Psoas muscle (tissue), 8 donors: ENCODE measurements around the gene TYW5. TPM values are rescaled to one million over a fixed set of nuclear protein-coding genes. Genes with fewer than 3 reads are reported as not detected.

ENCODE experiments used
- ATAC-seq, 4 donors: fragments of 200-7000 bp; cut with Tn5 transposase; one replicate each; pipeline ENCODE4 v1.9.1; 2020; ENCODE audit warnings: moderate library complexity in 3 of 4, mild to moderate bottlenecking in 2 of 4
- DNase-seq, 2 donors: peaks; one replicate each; pipeline ENCODE4 v3.0.0-alpha.2; 2020
- H3K27ac ChIP-seq: fragments of 200-600 bp; one replicate; pipeline ENCODE4 v1.8.0; 2022
- H3K27me3 ChIP-seq, 3 donors: fragments of 200-600 bp in 1 of 3; one replicate each; pipeline versions ENCODE4 v1.6.1 to v1.8.0; 2013 to 2022; ENCODE audit warnings: low read length in 2 of 3, mild to moderate bottlenecking in 2 of 3, moderate library complexity in 1 of 3; ENCODE audit not compliant: insufficient read depth in 3 of 3
- H3K36me3 ChIP-seq, 2 donors: fragments of 200-600 bp in 1 of 2; one replicate each; pipeline versions ENCODE4 v1.6.1 to v1.8.0; 2013 to 2022; ENCODE audit warnings: low read depth in 1 of 2, mild to moderate bottlenecking in 1 of 2, moderate library complexity in 1 of 2; ENCODE audit not compliant: insufficient read depth in 1 of 2
- H3K4me1 ChIP-seq: fragments of 200-600 bp; one replicate; pipeline ENCODE4 v1.8.0; 2022
- H3K4me3 ChIP-seq: fragments of 200-600 bp; one replicate; pipeline ENCODE4 v1.8.0; 2022; ENCODE audit warnings: mild to moderate bottlenecking
- H3K9me3 ChIP-seq: fragments of 200-600 bp; one replicate; pipeline ENCODE4 v1.8.0; 2022
- CTCF ChIP-seq: fragments of 200-600 bp; IDR thresholded peaks from one replicate; pipeline ENCODE4 v1.8.0; 2022; ENCODE audit warnings: antibody characterized with exemption
- WGBS, 3 donors: extraction: QIAGEN DNeasy Blood & Tissue Kit; methylation state at CpG; one replicate each; pipeline versions ENCODE4 v1.1.6 to v1.1.7; 2013; 5-methylcytosine and 5-hydroxymethylcytosine counted together
- intact Hi-C, 2 donors: fragments of 100-400 bp; cut with DNase I; formaldehyde crosslinking; loops; one replicate each; pipeline versions ENCODE4 v1.11.0 to v1.14.2; 2022
- long read RNA-seq, 2 donors: library from polyadenylated mRNA; unstranded; transcript quantifications; one replicate each; pipeline ENCODE4 v2.0.0, GENCODE V29; 2021
- polyA plus RNA-seq, 3 donors: library from polyadenylated mRNA; stranded (reverse); fragments of 200-250 nt; gene quantifications; one replicate each; pipeline ENCODE4 v1.2.3, GENCODE V29; 2013
- total RNA-seq, 4 donors: library from RNA; stranded (reverse); fragmentation: NEBNext Ultra II Directional in 2 of 4; extraction: Animal tissue kit (Norgen Biotek cat#: 25700) in 2 of 4; gene quantifications; one replicate each; pipeline versions ENCODE4 v1.2.1 to v1.2.4, GENCODE V29; 2021 to 2023
- donor health status: healthy with polysubstance abuse.
- donor health status: DM: no; HTN: no; CAD: no; lungs with moderate emphysema.
- donor health status: Bipolar disorder and iron deficiency.
- donor health status: healthy.
- donor health status: DM: yes; HTN: yes; CAD: no.
- donor health status: DM: no; HTN: no; CAD: no.
- donor health status: DM: no; HTN: no; CAD: no.
- donor health status: DM: yes; HTN: yes; CAD: no.

TYW5 gene
- total RNA-seq (1 to 10 TPM; 2.8 to 4.5 (median 3.2) TPM), polyA plus RNA-seq (1 to 10 TPM; 2.3 to 6.0 (median 4.4) TPM)
- long read RNA-seq, donor 1, partial matches to known transcripts: 0 of 1 reads
- long read RNA-seq, donor 1, other reads (novel, unspliced or antisense): 0 of 1 reads
- long read RNA-seq, donor 2, full-length matches to known transcripts: 3 of 3 reads
- long read RNA-seq, donor 2, partial matches to known transcripts: 0 of 3 reads
- long read RNA-seq, donor 2, other reads (novel, unspliced or antisense): 0 of 3 reads

- TF ChIP-seq CTCF: peak; percentile 17
- ATAC-seq: peak; percentile 93 to 98 (median 96)
- peak within 1 kb of the TSS; percentile 95 for H3K27ac ChIP-seq
Observed at GRCh38 chr2:199955339-199956061, at the start of gene TYW5, which contains the start of gene MAIP1. TYW5 (minus strand) TSS chr2:199955491; CDS start chr2:199955470, 21 bp downstream. MAIP1 (plus strand) TSS chr2:199955582; CDS start chr2:199955799, 217 bp downstream.

GRCh38 chr2:200003444-200003843 lies 48.2 kb upstream of the TYW5 start:
- intact Hi-C loops: loop anchor here in 1 of 2 donors (5.0 kb wide), 1 partner anchor 64 kb away; no protein-coding TSS in a partner anchor
- ATAC-seq (no peak), DNase-seq (no peak)
- 77 to 84% (median 82%) methylated on average over 1 of the region's 1 CpG for WGBS, 3 donors
- Histone ChIP-seq H3K4me3 (no peak overlapping the region), H3K36me3 (no peaks in the 10 kb centered on the region), H3K27me3 (no peaks in the 10 kb centered on the region), H3K9me3 (no peaks in the 10 kb centered on the region), H3K4me1 (no peaks in the 10 kb centered on the region), H3K27ac (no peak overlapping the region)
- TF ChIP-seq CTCF: no peak

More at GRCh38 chr2:199955339-199956061, at the start of gene TYW5, which contains the start of gene MAIP1:
- peak; percentile 81 to 90 for DNase-seq
- peak within 1 kb of the TSS; percentile 96 for H3K4me3 ChIP-seq
- no peaks in the 10 kb centered on the region for H3K27me3 ChIP-seq
- no peaks in the 10 kb centered on the region for H3K9me3 ChIP-seq
- 0% methylated on average over 64 of the region's 64 CpGs for WGBS, 3 donors
- peaks cover 32% of the 10 kb centered on the region for H3K4me1 ChIP-seq
- intact Hi-C loops: no loop called here
- peaks cover 0 to 31% of the 10 kb centered on the region in 2 donors for H3K36me3 ChIP-seq

GRCh38 chr2:200000444-200001163 lies 45.3 kb upstream of the TYW5 start:
- no peak overlapping the region for H3K4me3 ChIP-seq
- peaks cover 8% of the 10 kb centered on the region for H3K4me1 ChIP-seq
- no peak for TF ChIP-seq CTCF
- H3K9me3 ChIP-seq: no peaks in the 10 kb centered on the region
- H3K27ac ChIP-seq: no peak overlapping the region
- H3K27me3 ChIP-seq: no peaks in the 10 kb centered on the region
- no peaks in the 10 kb centered on the region for H3K36me3 ChIP-seq
- DNase-seq (no peak), ATAC-seq (no peak)
- intact Hi-C loops: loop anchor here in 1 of 2 donors (5.0 kb wide), 1 partner anchor 67 kb away; no protein-coding TSS in a partner anchor
- WGBS, 3 donors: 36 to 43% (median 42%) methylated on average over 2 of the region's 2 CpGs

- no peaks in the 10 kb centered on the region for H3K36me3 ChIP-seq
- ATAC-seq (no peak), DNase-seq (no peak)
- no peak overlapping the region for H3K4me3 ChIP-seq
- no peak for TF ChIP-seq CTCF
- H3K9me3 ChIP-seq: no peaks in the 10 kb centered on the region
- intact Hi-C loops: no loop called here
- peaks cover 8% of the 10 kb centered on the region for H3K4me1 ChIP-seq
- 94 to 98% (median 97%) methylated on average over 4 of the region's 4 CpGs for WGBS, 3 donors
- no peaks in the 10 kb centered on the region for H3K27me3 ChIP-seq
- no peak overlapping the region for H3K27ac ChIP-seq
Observed at GRCh38 chr2:199999166-199999565, 43.9 kb upstream of the TYW5 start.
